HG03558 (cell line): Measurements from ENCODE around the gene CXCL13.
"Not testable (repeated sequence)": the region's sequence is repeated elsewhere in the genome, so short reads cannot be mapped to it uniquely, and the experiment has no call there.

Experiments
- ATAC-seq: cut with Tn5 transposase; IDR thresholded peaks from one replicate; pipeline ENCODE4 v1.9.1; 2021; ENCODE audit warnings: moderate number of reproducible peaks; ENCODE audit not compliant: unreplicated experiment; ENCODE audit errors: extremely low read depth

Gene CXCL13

GRCh38 chr4:77600521-77601451, 4.8 kb upstream of the CXCL13 start:
- no peak for ATAC-seq

- ATAC-seq, result no peak
Observed at GRCh38 chr4:77601614-77602187, 3.9 kb upstream of the CXCL13 start.

- no peak for ATAC-seq
Observed at GRCh38 chr4:77613267-77613666, 7.6 kb downstream of the CXCL13 start.

- ATAC-seq, result no peak
Observed at GRCh38 chr4:77615153-77615552, 9.5 kb downstream of the CXCL13 start.

- no peak for ATAC-seq
Observed at GRCh38 chr4:77617203-77617602, 11.6 kb downstream of the CXCL13 start.

- ATAC-seq, result no peak
Observed at GRCh38 chr4:77618383-77619241, 13.0 kb downstream of the CXCL13 start.

- ATAC-seq, result no peak
Observed at GRCh38 chr4:77619408-77619807, 13.8 kb downstream of the CXCL13 start.

- ATAC-seq, result no peak
Observed at GRCh38 chr4:77621254-77621653, 15.6 kb downstream of the CXCL13 start.

GRCh38 chr4:77623091-77623490, 17.5 kb downstream of the CXCL13 start:
- ATAC-seq, result no peak

GRCh38 chr4:77624213-77624612, 18.6 kb downstream of the CXCL13 start:
- ATAC-seq, result no peak

GRCh38 chr4:77625485-77625884, 19.9 kb downstream of the CXCL13 start:
- ATAC-seq, result no peak

- peak; percentile 84 for ATAC-seq
Observed at GRCh38 chr4:77629885-77630284, 24.3 kb downstream of the CXCL13 start.

- no peak for ATAC-seq
Observed at GRCh38 chr4:77631276-77631675, 25.7 kb downstream of the CXCL13 start.

- no peak for ATAC-seq
Observed at GRCh38 chr4:77634132-77634785, 28.6 kb downstream of the CXCL13 start.

GRCh38 chr4:77635246-77635645, 29.6 kb downstream of the CXCL13 start:
- ATAC-seq, result no peak

- ATAC-seq, result no peak
Observed at GRCh38 chr4:77635876-77636275, 30.3 kb downstream of the CXCL13 start.

GRCh38 chr4:77636902-77637301, 31.3 kb downstream of the CXCL13 start:
- ATAC-seq, result no peak

- ATAC-seq, result not testable (repeated sequence)
Observed at GRCh38 chr4:77644069-77644468, 38.4 kb downstream of the CXCL13 start.

- no peak for ATAC-seq
Observed at GRCh38 chr4:77650787-77651186, 45.2 kb downstream of the CXCL13 start.

- ATAC-seq, result no peak
Observed at GRCh38 chr4:77651820-77652219, 46.2 kb downstream of the CXCL13 start.
